H1 (cell line): Measurements from ENCODE around the gene NUMB. TPM values are rescaled to one million over a fixed set of nuclear protein-coding genes. Genes with fewer than 3 reads are reported as not detected.

Source experiments
- ATF3 ChIP-seq: IDR thresholded peaks from 2 replicates; pipeline ENCODE4 v1.6.1; 2011; ENCODE audit warnings: low read depth, mild to moderate bottlenecking, low read length; ENCODE audit not compliant: insufficient read depth
- CHD7 ChIP-seq: fragments of 300-600 bp; sonication (generic); IDR thresholded peaks from 2 replicates; pipeline ENCODE4 v1.7.1; 2012; ENCODE audit warnings: low read length, moderate library complexity, mild to moderate bottlenecking, inconsistent platforms; ENCODE audit not compliant: insufficient replicate concordance
- JUND ChIP-seq: IDR thresholded peaks from 2 replicates; pipeline ENCODE4 v1.6.1; 2011; ENCODE audit warnings: mild to moderate bottlenecking, improper control_type of control experiment, low read length
- NANOG ChIP-seq: IDR thresholded peaks from 2 replicates; pipeline ENCODE4 v1.6.1; 2011; ENCODE audit warnings: low read length, low read depth, mild to moderate bottlenecking, inconsistent platforms; ENCODE audit not compliant: insufficient read depth, poor library complexity, severe bottlenecking
- SAP30 ChIP-seq: fragments of 300-600 bp; sonication (generic); IDR thresholded peaks from 2 replicates; pipeline ENCODE4 v1.7.1; 2012; ENCODE audit warnings: low read length, moderate library complexity, mild to moderate bottlenecking, inconsistent platforms; ENCODE audit not compliant: insufficient read depth, insufficient replicate concordance
- SIX5 ChIP-seq: IDR thresholded peaks from 2 replicates; pipeline ENCODE4 v1.6.1; 2011; ENCODE audit warnings: mild to moderate bottlenecking, low read depth, low read length
- polyA plus RNA-seq, 7 experiments: library from polyadenylated mRNA; depleted of rRNA in 3 of 7; stranded (reverse) in 5 of 7; unstranded in 2 of 7; fragments of >200 nt in 5 of 7; fragments of 200-250 nt in 2 of 7; gene quantifications; 1 replicate in 5 of 7; 2 replicates in 1 of 7; 4 replicates in 1 of 7; pipeline versions ENCODE4 v1.2.1 to v1.2.3, GENCODE V29; 2011 to 2013; ENCODE audit warnings: missing spikeins in 2 of 7, mixed read lengths in 2 of 7
- total RNA-seq: library from RNA; stranded (reverse); fragmentation: NEBNext Ultra II Directional; extraction: Animal tissue kit (Norgen Biotek cat#: 25700); gene quantifications from 2 replicates; pipeline ENCODE4 v1.2.1, GENCODE V29; 2021

Gene NUMB
- total and polyA plus RNA-seq, 2 of the 8 experiments (the other 6 are each of a cell fraction or from before 2014, with no cell fraction given): 54.3 to 78.1 TPM

DNA sequence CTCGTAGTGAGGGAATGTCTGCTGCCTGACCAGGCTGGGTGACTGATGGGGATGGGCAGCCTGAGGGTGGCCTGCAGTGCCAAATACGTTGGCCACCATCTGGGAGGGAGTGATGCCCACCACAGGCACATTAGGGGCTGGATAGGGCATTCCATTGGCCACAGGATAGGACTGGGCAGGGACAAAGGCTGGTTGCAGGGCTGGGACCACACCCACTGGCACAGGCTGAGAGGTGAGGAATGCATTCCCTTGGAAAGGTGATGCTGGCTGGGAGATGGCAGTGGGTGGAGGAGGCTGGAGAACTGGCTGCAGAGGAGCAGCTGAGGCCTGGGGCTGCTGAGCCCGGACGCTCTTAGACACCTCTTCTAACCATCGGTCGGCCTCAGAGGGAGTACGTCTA lies 181.5 kb downstream of the NUMB start (continued):
- TF ChIP-seq CHD7 (no peak), NANOG (no peak), SAP30 (no peak), ATF3 (no peak), JUND (no peak), SIX5 (no peak)
- TF ChIP-seq, all 59 proteins: peak for 0
